Measurements from ENCODE around the gene IGF2. TPM values are rescaled to one million over a fixed set of nuclear protein-coding genes. Genes with fewer than 3 reads are reported as not detected.

The IGF2 gene
- total RNA-seq, 1 experiment from 2014 or later: 1.5 TPM

GRCh38 chr11:2176389-2176900 lies 37.3 kb upstream of the IGF2 start:
- H3K4me1 Mint-ChIP-seq: no peaks in the 10 kb centered on the region
- H3K36me3 Mint-ChIP-seq: no peaks in the 10 kb centered on the region
- H3K4me3 Mint-ChIP-seq: no peak overlapping the region
- no peaks in the 10 kb centered on the region for H3K9me3 Mint-ChIP-seq
- peaks cover 2% of the 10 kb centered on the region; the same call in 1 of the 2 replicates for H3K27me3 Mint-ChIP-seq (ENCODE audit: low read depth)
- DNase-seq (ENCODE audit: low spot score) (no peak), ATAC-seq (no peak)
- H3K27ac Mint-ChIP-seq: no peak overlapping the region
- POLR2A ChIA-PET: no interaction called here
- CTCF ChIA-PET: no interaction called here
- TF ChIP-seq ZNF263 (CRISPR knock-in tag; IDR thresholded peaks at IDR 0.05; ENCODE audit: low read depth) (no peak), NFE2L1 (CRISPR knock-in tag; IDR thresholded peaks at IDR 0.05) (0 out of 2 replicates have a peak, but pooled peaks have one; percentile 53)

- no peaks in the 10 kb centered on the region for H3K9me3 Mint-ChIP-seq
- TF ChIP-seq AFF4 (CRISPR knock-in tag; IDR thresholded peaks at IDR 0.05; ENCODE audit: borderline replicate concordance) (no peak), SMAD3 (CRISPR knock-in tag; IDR thresholded peaks at IDR 0.05; ENCODE audit: borderline replicate concordance) (no peak), FOXK1 (CRISPR knock-in tag; IDR thresholded peaks at IDR 0.05) (no peak), ZNF138 (CRISPR knock-in tag; conservative IDR thresholded peaks at IDR 0.05) (no peak), CREB1 (CRISPR knock-in tag; IDR thresholded peaks at IDR 0.05) (no peak), SP1 (CRISPR knock-in tag; conservative IDR thresholded peaks at IDR 0.05) (no peak), FOXP1 (CRISPR knock-in tag; IDR thresholded peaks at IDR 0.05; ENCODE audit: borderline replicate concordance) (no peak), USF2 (CRISPR knock-in tag; IDR thresholded peaks at IDR 0.05) (no peak)
- TF ChIP-seq, protein P1, sequence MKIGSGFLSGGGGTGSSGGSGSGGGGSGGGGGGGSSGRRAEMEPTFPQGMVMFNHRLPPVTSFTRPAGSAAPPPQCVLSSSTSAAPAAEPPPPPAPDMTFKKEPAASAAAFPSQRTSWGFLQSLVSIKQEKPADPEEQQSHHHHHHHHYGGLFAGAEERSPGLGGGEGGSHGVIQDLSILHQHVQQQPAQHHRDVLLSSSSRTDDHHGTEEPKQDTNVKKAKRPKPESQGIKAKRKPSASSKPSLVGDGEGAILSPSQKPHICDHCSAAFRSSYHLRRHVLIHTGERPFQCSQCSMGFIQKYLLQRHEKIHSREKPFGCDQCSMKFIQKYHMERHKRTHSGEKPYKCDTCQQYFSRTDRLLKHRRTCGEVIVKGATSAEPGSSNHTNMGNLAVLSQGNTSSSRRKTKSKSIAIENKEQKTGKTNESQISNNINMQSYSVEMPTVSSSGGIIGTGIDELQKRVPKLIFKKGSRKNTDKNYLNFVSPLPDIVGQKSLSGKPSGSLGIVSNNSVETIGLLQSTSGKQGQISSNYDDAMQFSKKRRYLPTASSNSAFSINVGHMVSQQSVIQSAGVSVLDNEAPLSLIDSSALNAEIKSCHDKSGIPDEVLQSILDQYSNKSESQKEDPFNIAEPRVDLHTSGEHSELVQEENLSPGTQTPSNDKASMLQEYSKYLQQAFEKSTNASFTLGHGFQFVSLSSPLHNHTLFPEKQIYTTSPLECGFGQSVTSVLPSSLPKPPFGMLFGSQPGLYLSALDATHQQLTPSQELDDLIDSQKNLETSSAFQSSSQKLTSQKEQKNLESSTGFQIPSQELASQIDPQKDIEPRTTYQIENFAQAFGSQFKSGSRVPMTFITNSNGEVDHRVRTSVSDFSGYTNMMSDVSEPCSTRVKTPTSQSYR (CRISPR knock-in tag; IDR thresholded peaks at IDR 0.05): no peak
- peaks cover 2% of the 10 kb centered on the region; the same call in 1 of the 2 replicates for H3K27me3 Mint-ChIP-seq (ENCODE audit: low read depth)
- no peaks in the 10 kb centered on the region for H3K36me3 Mint-ChIP-seq
- DNase-seq (ENCODE audit: low spot score) (no peak), ATAC-seq (no peak)
- H3K4me3 Mint-ChIP-seq: no peak overlapping the region
- CTCF ChIA-PET: no interaction called here
- H3K27ac Mint-ChIP-seq: no peak overlapping the region
- POLR2A ChIA-PET: no interaction called here
- no peaks in the 10 kb centered on the region for H3K4me1 Mint-ChIP-seq
Observed at GRCh38 chr11:2175659-2176058, 36.5 kb upstream of the IGF2 start.

GRCh38 chr11:2174361-2174760 lies 35.2 kb upstream of the IGF2 start:
- no peak overlapping the region for H3K27ac Mint-ChIP-seq
- POLR2A ChIA-PET: no interaction called here
- ATAC-seq (no peak), DNase-seq (ENCODE audit: low spot score) (no peak)
- TF ChIP-seq, protein P2, sequence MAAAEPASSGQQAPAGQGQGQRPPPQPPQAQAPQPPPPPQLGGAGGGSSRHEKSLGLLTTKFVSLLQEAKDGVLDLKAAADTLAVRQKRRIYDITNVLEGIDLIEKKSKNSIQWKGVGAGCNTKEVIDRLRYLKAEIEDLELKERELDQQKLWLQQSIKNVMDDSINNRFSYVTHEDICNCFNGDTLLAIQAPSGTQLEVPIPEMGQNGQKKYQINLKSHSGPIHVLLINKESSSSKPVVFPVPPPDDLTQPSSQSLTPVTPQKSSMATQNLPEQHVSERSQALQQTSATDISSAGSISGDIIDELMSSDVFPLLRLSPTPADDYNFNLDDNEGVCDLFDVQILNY (CRISPR knock-in tag; IDR thresholded peaks at IDR 0.05): no peak
- no peak for TF ChIP-seq JUN (CRISPR knock-in tag; IDR thresholded peaks at IDR 0.05)
- no peak for TF ChIP-seq NR1H2 (CRISPR knock-in tag; IDR thresholded peaks at IDR 0.05)
- TF ChIP-seq ATF6 (CRISPR knock-in tag; IDR thresholded peaks at IDR 0.05): no peak
- TF ChIP-seq ZNF138 (CRISPR knock-in tag; conservative IDR thresholded peaks at IDR 0.05): no peak
- no peaks in the 10 kb centered on the region for H3K4me1 Mint-ChIP-seq
- H3K36me3 Mint-ChIP-seq: no peaks in the 10 kb centered on the region
- H3K27me3 Mint-ChIP-seq (ENCODE audit: low read depth): peaks cover 2% of the 10 kb centered on the region; the same call in 1 of the 2 replicates
- CTCF ChIA-PET: interaction anchor here (0.9 to 1.0 kb wide), 2 partner anchors 9 to 246 kb away, joined by 3 read pairs; no protein-coding TSS in a partner anchor
- no peaks in the 10 kb centered on the region for H3K9me3 Mint-ChIP-seq
- no peak overlapping the region for H3K4me3 Mint-ChIP-seq
